ENCODE measurements around the gene SSPN. TPM values are rescaled to one million over a fixed set of nuclear protein-coding genes. Genes with fewer than 3 reads are reported as not detected.
A peak's percentile ranks its signal among the peaks of the same experiment; 100 is the strongest.

The SSPN gene
- total RNA-seq, 4 donors from 2014 or later = 4.5 to 19.0 (median 11.8) TPM

DNA sequence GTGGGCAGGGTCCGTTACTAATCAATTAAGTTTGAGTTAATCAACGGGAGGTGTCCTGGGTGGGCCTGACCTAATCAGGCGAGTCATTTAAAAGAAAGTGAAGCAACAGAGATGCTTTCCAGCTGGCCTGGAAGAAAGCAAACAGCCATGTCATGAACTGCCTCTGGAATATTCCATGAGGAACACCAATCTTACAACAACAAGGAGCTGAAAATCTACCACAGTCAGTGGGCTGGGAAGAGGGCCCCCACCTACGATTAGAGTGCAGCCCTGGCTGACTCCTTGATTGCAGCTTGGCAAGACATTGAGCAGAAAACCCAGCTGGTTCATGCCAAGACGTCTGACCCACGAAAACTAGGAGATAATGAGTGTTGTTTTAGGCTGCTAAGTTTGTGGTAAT is 56.2 kb downstream of the SSPN start:
- H3K36me3 ChIP-seq = no peaks in the 10 kb centered on the region
- no peaks in the 10 kb centered on the region for H3K9me3 ChIP-seq
- no peaks in the 10 kb centered on the region for H3K4me1 ChIP-seq
- H3K4me3 ChIP-seq = no peak overlapping the region
- TF ChIP-seq CTCF (IDR thresholded peaks at IDR 0.05) (no peak), POLR2A (IDR thresholded peaks at IDR 0.05) (no peak), POLR2AphosphoS5 (IDR thresholded peaks at IDR 0.05) (no peak), EP300 (IDR thresholded peaks at IDR 0.05) (no peak)
- WGBS = 76% methylated on average over 6 of the region's 6 CpGs
- H3K27me3 ChIP-seq = no peaks in the 10 kb centered on the region
- DNase-seq (ENCODE audit: low spot score in 2 of 2) = no peak
- H3K27ac ChIP-seq = no peak overlapping the region

- 77% methylated on average over 1 of the region's 1 CpG for WGBS
Measured at GRCh38 chr12:26252946-26253345, 57.6 kb downstream of the SSPN start.

GRCh38 chr12:26255893-26256645 is 60.7 kb downstream of the SSPN start:
- H3K27me3 ChIP-seq = no peaks in the 10 kb centered on the region
- no peak for DNase-seq (ENCODE audit: low spot score in 2 of 2)
- no peaks in the 10 kb centered on the region for H3K9me3 ChIP-seq
- TF ChIP-seq POLR2AphosphoS5 (IDR thresholded peaks at IDR 0.05) = no peak
- TF ChIP-seq POLR2A (IDR thresholded peaks at IDR 0.05) = no peak
- TF ChIP-seq CTCF (IDR thresholded peaks at IDR 0.05) = no peak
- no peak for TF ChIP-seq EP300 (IDR thresholded peaks at IDR 0.05)
- 98% methylated on average over 6 of the region's 7 CpGs for WGBS
- no peaks in the 10 kb centered on the region for H3K36me3 ChIP-seq
- H3K4me3 ChIP-seq = no peak overlapping the region
- no peaks in the 10 kb centered on the region for H3K4me1 ChIP-seq
- no peak overlapping the region for H3K27ac ChIP-seq

More at GRCh38 chr12:26252946-26253345, 57.6 kb downstream of the SSPN start:
- no peaks in the 10 kb centered on the region for H3K27me3 ChIP-seq
- DNase-seq (ENCODE audit: low spot score in 2 of 2) = no peak
- no peak for TF ChIP-seq POLR2A (IDR thresholded peaks at IDR 0.05)
- no peak for TF ChIP-seq EP300 (IDR thresholded peaks at IDR 0.05)
- TF ChIP-seq CTCF (IDR thresholded peaks at IDR 0.05) = no peak
- no peak for TF ChIP-seq POLR2AphosphoS5 (IDR thresholded peaks at IDR 0.05)
- no peak overlapping the region for H3K4me3 ChIP-seq
- no peaks in the 10 kb centered on the region for H3K4me1 ChIP-seq
- no peak overlapping the region for H3K27ac ChIP-seq
- H3K9me3 ChIP-seq = no peaks in the 10 kb centered on the region
- H3K36me3 ChIP-seq = no peaks in the 10 kb centered on the region

DNA sequence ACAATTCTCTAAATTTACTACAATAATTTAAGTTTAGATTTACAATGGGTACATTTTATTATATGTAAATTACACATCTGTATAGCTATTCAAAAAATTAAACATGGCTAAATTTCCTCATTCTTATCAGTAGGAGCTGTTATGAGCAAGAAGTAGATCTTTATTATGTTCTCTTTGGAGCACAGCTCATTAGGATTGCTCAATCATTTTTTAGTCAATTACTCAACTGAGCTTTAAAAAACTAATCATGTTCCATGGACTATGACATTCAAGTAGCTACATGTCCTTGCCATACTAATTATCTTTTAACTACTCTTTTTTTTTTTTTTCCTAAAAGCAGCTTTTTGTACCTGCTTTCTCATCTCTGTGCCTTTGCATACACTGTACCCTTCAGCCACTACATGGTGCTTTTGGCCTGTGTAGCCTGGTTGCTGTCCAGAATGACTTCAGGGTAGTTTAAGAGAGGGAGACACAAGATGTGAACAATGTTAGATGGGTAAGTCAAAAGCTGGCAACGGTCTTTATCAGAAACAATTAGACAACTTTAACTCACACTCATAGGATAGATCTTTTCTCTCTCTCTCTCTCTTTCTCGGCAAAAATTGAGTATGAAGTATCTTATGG is 69.0 kb downstream of the SSPN start:
- no peaks in the 10 kb centered on the region for H3K36me3 ChIP-seq
- H3K4me1 ChIP-seq = peaks cover 24% of the 10 kb centered on the region
- no peaks in the 10 kb centered on the region for H3K27me3 ChIP-seq
- no peak for DNase-seq (ENCODE audit: low spot score in 2 of 2)
- H3K9me3 ChIP-seq = no peaks in the 10 kb centered on the region
- H3K4me3 ChIP-seq = no peak overlapping the region
- TF ChIP-seq EP300 (IDR thresholded peaks at IDR 0.05) (no peak), CTCF (IDR thresholded peaks at IDR 0.05) (no peak), POLR2A (IDR thresholded peaks at IDR 0.05) (no peak), POLR2AphosphoS5 (IDR thresholded peaks at IDR 0.05) (no peak)
- 62% methylated on average over 2 of the region's 2 CpGs for WGBS
- peak overlapping the region; percentile 39 for H3K27ac ChIP-seq

DNA sequence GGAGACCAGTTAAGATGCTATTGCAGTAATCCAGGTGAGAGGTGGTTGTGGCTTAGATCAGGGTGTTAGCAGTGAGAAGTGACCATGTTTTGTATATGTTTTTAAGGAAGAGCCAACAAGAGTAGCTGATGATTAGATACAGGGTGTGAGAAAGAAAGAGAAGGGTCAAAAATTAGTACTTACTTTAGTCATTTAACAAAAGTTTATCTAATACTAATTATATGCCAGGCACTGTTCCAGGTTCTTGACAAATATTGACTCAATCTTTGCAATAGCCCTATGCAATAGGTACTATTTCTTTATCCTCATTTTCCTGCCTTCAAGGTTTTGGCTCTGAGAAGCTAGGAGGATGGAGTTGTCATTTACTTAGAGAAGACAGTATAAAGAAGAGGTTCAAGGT is 70.2 kb downstream of the SSPN start:
- no peak for TF ChIP-seq CTCF (IDR thresholded peaks at IDR 0.05)
- TF ChIP-seq POLR2A (IDR thresholded peaks at IDR 0.05) = no peak
- no peak for TF ChIP-seq POLR2AphosphoS5 (IDR thresholded peaks at IDR 0.05)
- TF ChIP-seq EP300 (IDR thresholded peaks at IDR 0.05) = no peak
- no peaks in the 10 kb centered on the region for H3K36me3 ChIP-seq
- no peak overlapping the region for H3K27ac ChIP-seq

More for the DNA sequence above, 70.2 kb downstream of the SSPN start:
- Histone ChIP-seq H3K4me1 (peaks cover 29% of the 10 kb centered on the region), H3K4me3 (no peak overlapping the region), H3K9me3 (no peaks in the 10 kb centered on the region), H3K27me3 (no peaks in the 10 kb centered on the region)
- no peak for DNase-seq (ENCODE audit: low spot score in 2 of 2)
